Measurements from ENCODE around the gene FBF1.
"Not testable (repeated sequence)": the region's sequence is repeated elsewhere in the genome, so short reads cannot be mapped to it uniquely, and the experiment has no call there.

The FBF1 gene

DNA sequence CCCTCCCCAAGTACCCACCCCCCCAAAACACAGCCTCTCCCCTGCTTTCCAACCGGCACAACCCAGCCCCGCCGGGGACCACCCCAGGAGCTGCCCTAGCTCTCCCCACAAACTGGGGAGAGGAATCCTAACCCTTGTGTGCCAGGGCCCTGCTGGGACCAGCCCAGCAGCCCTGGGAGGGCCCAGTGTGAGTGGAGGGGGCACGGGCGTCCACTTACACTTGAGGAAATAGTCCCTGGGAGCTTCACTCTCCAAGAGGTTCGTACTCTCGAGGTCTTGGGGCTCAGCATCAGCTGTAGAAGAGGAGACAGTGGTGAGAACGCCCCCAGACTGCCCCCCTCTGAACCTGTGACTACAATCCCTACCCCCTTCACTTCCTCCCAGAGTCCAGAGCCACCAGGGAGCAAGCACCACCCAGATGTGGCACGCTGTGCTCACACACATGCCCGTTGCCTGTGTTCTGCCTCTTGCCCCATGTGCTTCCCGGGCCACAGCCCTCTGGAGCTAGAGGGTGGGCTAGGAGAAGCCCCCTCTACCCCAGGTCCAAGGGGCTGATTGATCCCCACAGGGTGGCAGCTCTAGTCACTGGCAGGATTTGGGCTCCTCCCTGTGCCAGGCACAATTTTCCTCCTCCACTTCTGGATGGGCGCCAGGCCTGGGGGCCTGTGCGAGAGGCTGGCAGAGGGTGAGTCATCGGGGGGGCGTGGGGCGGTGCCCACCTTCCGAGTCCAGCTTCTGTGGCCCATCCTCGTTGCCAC is 65.5 kb downstream of the FBF1 start:
- no peak for DNase-seq

DNA sequence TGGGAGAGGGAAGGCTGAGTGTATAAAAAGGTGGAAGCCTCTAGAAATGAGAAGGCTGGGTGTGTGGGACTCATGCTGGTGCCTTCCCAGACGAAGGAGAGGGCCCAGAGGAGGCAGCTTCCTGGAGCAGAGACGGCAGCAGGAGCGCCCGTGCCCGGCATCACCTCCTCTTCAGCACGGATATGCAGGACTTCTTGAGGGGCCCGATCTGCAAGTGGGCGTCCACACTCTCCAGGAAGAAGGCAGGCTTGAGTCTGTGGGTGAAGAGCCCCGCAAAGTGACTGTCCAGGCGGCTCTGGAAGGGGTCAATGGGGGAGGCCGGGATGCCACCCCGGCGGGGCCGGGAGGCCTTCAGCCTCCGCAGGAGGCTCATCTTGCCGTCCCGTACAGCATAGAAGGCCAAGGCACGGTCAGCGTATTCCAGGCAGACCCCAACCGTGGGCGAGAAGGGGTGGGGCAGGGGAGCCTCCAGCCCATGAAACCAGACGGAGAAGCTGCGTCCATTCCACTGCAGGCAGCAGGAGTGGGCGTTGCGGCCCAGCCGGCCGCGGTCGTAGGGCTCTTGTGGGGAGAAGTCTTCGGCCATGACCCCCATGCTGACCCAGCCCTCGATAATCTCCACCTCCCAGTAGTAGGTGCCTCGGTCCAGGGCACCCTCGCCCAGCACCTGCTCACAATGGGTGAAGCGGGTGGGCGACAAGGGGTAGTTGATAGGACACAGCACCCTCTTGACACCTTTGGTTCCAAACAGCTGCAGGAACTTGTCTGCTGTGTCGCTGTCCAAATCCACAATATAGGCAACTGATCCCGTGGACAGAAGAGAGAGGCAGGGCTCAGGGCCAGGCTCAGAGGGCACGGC is 66.3 kb downstream of the FBF1 start:
- no peak for DNase-seq

- no peak for DNase-seq
Measured at GRCh38 chr17:75873587-75874322, 67.1 kb downstream of the FBF1 start.

DNA sequence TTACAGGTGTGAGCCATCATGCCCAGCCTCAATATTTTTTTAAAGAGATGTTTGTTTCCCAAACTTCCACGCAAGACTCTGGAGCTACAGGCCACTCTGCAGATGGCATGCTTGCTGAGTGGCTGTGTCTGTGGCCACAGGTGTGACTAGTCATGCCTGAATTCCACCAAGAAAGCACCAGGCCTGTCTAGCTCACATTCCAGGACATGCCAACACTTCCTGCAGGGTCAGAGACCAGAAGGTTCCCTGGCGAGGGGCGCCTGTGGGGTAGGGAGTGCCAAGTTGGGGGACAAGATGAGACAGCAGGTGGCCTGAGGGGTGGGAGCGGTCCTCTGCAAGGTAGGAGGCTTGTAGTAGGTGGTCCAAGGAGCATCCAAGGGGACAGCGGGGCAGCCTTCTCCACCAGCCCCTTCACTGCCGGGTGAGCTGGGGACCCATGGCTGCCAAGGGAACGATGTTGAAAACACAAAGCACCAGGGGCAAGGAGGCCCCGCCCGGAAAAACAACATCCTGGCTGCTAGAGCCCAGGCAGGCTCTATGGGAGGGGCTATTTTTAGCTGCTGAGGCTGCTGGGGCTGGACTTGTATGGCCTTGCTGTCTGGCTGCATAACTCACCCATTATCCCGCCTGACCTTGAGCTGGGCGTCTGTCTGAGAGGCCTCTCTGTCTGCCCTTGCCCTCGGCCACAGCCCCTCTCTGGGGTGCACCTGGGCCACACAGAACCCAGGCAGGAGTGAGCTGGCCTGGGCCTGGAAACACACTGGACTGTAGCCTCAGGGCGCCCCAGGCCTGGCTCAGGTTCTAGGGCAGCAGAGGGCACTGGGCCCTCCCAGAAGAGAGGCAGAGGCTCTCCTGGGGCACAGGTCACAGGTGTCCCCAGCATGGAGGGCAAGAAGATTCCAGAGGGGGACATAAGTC is 68.1 kb downstream of the FBF1 start:
- DNase-seq = peak; percentile 90

DNA sequence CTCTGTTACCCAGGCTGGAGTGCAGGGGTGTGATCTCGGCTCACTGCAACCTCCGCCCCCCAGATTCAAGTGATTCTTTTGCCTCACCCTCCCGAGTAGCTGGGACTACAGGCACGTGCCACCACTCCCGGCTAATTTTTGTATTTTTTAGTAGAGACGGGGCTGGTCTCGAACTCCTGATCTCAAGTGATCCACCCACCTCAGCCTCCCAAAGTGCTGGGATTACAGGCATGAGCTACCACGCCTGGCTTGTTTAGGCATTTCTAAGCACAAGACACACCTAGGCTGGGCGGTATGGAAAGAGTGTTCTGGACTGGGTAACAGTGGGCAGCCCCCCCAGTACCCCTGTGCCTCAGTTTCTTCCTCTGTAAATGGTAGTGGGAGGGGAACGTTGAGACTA is 70.6 kb downstream of the FBF1 start:
- not testable (repeated sequence) for DNase-seq

GRCh38 chr17:75869282-75870141 is 71.3 kb downstream of the FBF1 start:
- peak; percentile 29 for DNase-seq

DNA sequence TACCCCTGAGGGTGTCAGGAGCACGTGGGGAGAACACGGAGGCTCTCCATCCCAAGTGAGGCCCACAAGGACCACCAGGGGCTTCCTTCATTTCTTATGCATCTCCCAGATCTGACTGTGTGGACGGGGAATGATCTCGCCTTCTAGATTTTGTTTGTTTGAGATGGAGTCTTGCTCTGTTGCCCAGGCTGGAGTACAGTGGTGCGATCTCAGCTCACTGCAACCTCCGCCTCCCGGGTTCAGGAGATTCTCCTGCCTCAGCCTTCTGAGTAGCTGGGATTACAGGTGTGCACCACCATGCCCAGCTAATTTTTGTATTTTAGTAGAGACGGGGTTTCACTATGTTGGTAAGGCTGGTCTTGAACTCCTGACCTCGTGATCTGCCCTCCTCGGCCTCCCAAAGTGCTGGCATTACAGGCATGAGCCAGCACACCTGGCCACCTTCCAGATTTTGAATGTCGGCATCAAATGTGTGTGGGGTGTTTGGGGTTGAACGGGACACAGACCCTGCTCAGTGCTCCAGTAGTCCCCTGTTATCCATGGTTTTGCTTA is 72.0 kb downstream of the FBF1 start:
- DNase-seq = not testable (repeated sequence)

DNA sequence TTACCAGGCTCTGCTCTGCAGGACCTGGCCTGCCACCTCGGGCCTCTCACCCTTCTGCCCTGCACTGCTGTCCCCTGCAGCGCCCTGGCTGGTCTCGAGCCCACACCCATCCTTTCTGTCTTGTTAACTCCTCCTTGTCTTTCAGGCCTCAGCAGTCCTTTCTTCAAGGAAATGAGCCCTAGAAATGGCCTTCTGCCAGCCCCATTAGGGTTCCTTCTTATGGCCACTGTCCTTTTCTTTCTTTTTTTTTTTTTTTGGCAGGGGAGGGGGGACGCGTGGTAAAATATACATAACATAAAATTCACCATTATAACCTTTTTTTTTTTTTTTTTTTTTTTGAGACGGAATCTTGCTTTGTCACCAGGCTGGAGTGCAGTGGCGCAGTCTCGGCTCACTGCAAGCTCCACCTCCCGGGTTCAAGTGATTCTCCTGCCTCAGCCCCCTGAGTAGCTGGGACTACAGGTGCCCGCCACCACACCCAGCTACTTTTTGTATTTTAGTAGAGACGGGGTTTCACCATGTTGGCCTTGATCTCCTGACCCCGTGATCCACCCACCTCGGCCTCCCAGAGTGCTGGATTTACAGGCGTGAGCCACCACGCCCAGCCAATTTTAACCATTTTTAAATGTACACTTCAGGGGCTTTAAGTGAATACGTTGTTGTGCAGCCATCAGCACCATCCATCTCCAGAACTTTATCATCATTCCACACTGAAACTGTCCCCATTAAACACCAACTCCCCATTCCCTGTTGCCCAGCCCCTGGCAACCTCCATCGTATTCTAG is 75.2 kb downstream of the FBF1 start:
- DNase-seq = not testable (repeated sequence)

GRCh38 chr17:75864887-75865286 is 76.0 kb downstream of the FBF1 start:
- DNase-seq = not testable (repeated sequence)

DNA sequence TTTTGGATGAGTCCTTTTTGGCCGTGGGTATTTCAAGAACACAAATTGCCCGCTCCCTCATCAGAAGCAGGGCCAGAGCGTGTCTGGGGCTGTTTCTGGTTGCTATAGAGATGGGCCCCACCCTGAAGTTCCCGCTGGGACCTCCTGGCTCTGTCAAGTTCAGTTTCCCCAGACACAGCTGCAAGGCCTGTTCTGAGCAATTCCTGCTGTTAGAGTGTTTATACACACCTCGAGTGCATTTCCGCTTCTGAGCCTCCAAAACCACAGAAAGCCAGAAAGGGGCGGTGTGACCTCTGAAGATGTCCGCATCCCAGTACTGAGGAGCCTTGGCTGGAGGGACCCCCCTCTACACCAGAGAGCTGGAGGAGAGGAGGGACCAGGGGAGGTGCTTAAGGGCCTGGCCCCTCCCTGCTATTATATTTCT is 76.4 kb downstream of the FBF1 start:
- peak; percentile 67 for DNase-seq

DNA sequence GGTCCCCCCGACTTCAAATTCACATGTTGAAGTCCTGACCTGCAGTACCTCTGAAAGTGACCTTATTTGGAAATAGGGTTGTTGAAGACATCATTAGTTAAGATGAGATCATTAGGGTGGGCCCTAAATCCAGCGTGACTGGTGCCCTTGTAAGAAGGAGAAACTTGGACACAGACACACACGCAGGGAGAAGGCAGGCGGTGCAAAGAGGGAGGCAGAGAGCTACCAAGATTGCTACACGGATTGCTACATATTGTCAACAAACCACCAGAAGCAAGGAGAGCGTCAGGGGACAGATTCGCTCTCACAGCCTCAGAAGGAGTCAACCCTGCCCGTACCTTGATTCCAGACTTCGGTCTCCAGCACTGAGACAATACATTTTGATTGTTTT is 78.9 kb downstream of the FBF1 start:
- peak; percentile 32 for DNase-seq
